Stimulated activated CD4-positive, alpha-beta T cell treated with anti-CD3 and anti-CD28 coated beads, Interleukin-1b, Interleukin-23, amount 100 ng/mL, for 48 hours (primary cell): ENCODE results near the gene PLEKHA8.

Experiments
- DNase-seq: peaks from one replicate; pipeline ENCODE4 v3.0.0-alpha.2; 2020

Gene PLEKHA8

GRCh38 chr7:30171766-30172447, 143.7 kb downstream of the PLEKHA8 start:
- DNase-seq = no peak

DNA sequence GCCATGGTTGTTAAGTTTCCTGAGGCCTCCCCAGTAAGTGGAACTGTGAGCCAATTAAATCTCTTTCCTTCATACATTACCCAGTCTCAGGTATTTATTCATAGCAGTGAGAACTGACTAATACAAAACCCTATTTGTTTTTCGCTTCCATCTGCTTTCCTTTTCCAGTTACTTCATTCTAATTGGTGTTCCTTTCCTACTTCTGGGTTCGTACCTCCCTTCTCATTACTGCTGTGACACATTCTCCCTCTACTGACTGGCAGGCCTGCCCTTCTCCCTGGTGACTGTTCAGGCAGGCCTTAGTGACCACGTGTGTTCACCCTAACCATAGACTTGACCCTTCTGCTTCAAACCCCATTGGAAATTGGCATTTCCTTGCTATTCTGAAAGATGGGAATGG, 144.2 kb downstream of the PLEKHA8 start:
- no peak for DNase-seq

- DNase-seq = no peak
Measured at GRCh38 chr7:30173058-30173897, 145.1 kb downstream of the PLEKHA8 start.

GRCh38 chr7:30175180-30175579, 147.0 kb downstream of the PLEKHA8 start:
- DNase-seq = no peak

GRCh38 chr7:30175636-30176147, 147.5 kb downstream of the PLEKHA8 start:
- DNase-seq = no peak

GRCh38 chr7:30176463-30177109, 148.4 kb downstream of the PLEKHA8 start:
- no peak for DNase-seq

DNA sequence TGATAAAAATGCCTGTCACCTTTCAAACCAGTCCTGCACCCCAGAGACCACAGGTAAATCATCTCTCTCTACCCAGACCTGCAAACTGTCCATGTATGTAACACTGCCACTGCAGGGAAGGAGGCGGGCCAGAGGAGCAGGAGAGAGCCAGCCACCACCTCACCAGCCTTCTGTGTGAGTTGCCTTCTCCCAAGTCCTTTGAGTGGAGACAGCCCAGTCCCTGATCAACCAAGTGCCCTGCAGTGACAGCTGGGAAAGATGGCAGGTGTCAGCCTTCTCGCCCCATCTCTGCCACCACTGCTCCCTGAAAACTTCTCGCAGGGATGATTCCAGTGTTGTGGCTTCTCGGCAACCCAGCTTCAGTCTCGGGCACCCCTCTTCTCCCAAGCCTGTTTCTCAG, 149.0 kb downstream of the PLEKHA8 start:
- no peak for DNase-seq

DNA sequence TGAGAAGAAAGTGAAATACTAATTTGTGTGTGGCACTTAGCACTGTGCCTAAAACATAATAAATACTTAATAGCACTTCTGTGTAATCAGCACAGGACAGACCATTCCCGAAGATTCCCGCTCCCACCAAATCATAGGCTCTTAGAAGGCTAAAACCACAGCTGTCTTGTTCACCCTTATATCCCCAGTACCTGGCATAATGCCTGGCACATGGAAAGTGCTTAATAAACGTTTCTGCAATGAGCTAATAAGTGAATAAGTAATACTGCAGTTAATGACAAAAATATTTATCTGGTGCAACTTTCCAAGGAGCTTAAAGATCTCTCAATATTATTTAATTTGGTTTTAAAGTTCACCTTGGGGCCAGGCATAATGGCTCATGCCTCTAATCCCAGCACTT, 149.8 kb downstream of the PLEKHA8 start:
- no peak for DNase-seq

DNA sequence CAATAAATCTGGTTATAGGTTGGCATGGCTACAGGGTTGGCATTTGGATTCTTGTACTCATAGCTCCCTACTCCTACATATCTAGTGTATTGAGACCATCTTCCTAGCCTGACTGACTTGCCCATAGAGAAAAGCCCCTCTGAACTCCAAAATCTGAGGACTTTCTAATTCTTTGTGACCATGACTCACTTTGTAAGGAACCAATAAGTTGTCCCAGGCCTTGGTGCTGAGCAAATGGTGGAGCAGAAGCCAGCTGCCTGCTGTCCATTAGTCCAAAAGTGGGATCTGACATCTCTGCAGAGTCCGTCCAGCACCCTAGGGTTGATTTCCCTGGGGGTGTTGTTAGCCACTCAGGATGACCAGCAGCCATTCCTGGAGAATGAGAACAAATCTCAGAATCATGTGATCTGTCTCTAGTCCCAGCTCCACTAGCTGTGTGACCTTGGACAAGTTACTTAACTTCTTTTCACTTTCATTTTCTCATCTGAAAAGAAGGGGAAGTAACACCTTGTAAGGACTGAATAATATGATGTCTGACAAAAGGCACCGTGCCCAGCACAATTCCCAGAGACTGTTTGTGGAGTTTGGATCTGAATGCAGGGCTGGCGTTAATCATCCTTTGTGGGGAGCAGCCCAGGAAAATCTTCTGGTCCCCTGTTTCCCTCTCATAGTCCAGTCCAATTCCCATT, 150.7 kb downstream of the PLEKHA8 start:
- DNase-seq = no peak
